GM12875 (cell line): ENCODE measurements around the gene CD40.

ENCODE experiments used
- H3K4me3 ChIP-seq: one replicate; pipeline ENCODE4 v1.5.1; 2011; ENCODE audit warnings: low read depth, low read length, control low read depth
- CTCF ChIP-seq: IDR thresholded peaks from 2 replicates; pipeline ENCODE4 v1.5.1; 2011; ENCODE audit warnings: low read depth, mild to moderate bottlenecking, control low read depth, inconsistent platforms, low read length, moderate library complexity, borderline replicate concordance; ENCODE audit not compliant: insufficient read depth

CD40 gene

GRCh38 chr20:46157625-46158024 is 39.5 kb downstream of the CD40 start:
- H3K4me3 ChIP-seq, result no peak overlapping the region
- TF ChIP-seq CTCF, result no peak

DNA sequence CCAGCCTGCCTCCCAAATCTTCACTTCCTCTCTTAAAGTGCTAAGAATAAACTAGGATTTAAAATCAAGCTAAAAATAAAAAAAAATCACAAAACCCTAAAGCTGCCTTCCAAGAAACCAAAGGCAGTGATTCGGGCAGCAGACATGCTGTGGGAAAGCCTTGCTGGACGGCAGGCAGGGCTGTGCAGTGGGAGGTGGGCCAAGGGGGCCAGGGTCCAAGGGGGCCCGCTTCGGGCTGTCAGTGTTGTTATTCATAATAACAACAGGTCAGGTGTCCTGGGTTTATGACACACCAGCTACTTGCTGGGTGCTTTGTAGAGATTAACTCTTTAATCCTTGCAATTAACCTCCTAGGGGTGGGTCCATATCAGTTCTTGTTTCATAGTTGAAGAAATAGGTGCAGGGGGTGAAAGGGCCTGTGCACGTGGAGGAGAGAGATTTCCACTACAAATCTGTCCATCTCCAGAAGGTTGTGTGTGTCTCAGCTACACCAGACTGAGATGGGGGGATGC is 40.4 kb downstream of the CD40 start:
- H3K4me3 ChIP-seq, result no peak overlapping the region
- TF ChIP-seq CTCF, result no peak

GRCh38 chr20:46159101-46159897 is 41.2 kb downstream of the CD40 start:
- no peak for TF ChIP-seq CTCF

GRCh38 chr20:46160661-46161060 is 42.5 kb downstream of the CD40 start:
- no peak overlapping the region for H3K4me3 ChIP-seq
- TF ChIP-seq CTCF, result no peak

More at GRCh38 chr20:46159101-46159897, 41.2 kb downstream of the CD40 start:
- no peak overlapping the region for H3K4me3 ChIP-seq

GRCh38 chr20:46161921-46162320 is 43.8 kb downstream of the CD40 start:
- H3K4me3 ChIP-seq, result no peak overlapping the region
- no peak for TF ChIP-seq CTCF

GRCh38 chr20:46164254-46164653 is 46.1 kb downstream of the CD40 start:
- H3K4me3 ChIP-seq, result no peak overlapping the region
- no peak for TF ChIP-seq CTCF

DNA sequence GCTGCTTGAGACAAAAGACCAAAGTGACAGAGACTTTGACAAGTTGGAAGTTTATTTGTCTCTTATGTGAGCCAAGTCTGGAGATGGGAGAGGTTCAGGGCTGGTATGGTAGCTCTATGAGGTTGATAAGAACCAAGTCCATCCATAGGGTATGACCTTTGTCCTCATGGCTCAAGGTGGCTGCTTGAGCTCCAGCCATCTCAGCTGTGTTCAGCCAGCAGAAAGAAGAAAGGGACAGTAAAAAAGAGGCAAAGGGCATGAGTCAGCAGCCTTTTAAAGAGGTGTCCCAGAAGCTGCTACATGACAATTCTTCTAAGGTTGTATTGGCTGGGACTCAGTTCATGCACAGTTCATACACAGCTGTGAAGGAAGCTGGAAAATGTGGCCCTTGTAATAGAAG is 49.0 kb downstream of the CD40 start:
- H3K4me3 ChIP-seq, result no peak overlapping the region
- no peak for TF ChIP-seq CTCF
